Esophagus (tissue), 2 donors: Measurements from ENCODE around the gene OR2V2. TPM values are rescaled to one million over a fixed set of nuclear protein-coding genes. Genes with fewer than 3 reads are reported as not detected.

Source experiments
- H3K27ac ChIP-seq, 2 donors: one replicate each; pipeline ENCODE4 v1.5.1; 2013; ENCODE audit warnings: low read depth in 2 of 2, mild to moderate bottlenecking in 2 of 2, inconsistent platforms in 1 of 2, low read length in 1 of 2, moderate library complexity in 1 of 2
- H3K27me3 ChIP-seq, 2 donors: one replicate each; pipeline ENCODE4 v1.6.1; 2013; ENCODE audit warnings: low read length in 2 of 2, control low read depth in 1 of 2, mild to moderate bottlenecking in 1 of 2; ENCODE audit not compliant: insufficient read depth in 2 of 2, control insufficient read depth in 1 of 2
- H3K36me3 ChIP-seq, 2 donors: one replicate each; pipeline ENCODE4 v1.6.1; 2013; ENCODE audit warnings: low read length in 1 of 2; ENCODE audit not compliant: control insufficient read depth in 2 of 2, insufficient read depth in 2 of 2
- H3K4me1 ChIP-seq, 2 donors: one replicate each; pipeline ENCODE4 v1.6.1; 2013; ENCODE audit warnings: low read length in 1 of 2; ENCODE audit not compliant: control insufficient read depth in 2 of 2, insufficient read depth in 2 of 2
- H3K4me3 ChIP-seq, 2 donors: one replicate each; pipeline ENCODE4 v1.5.1; 2013; ENCODE audit warnings: low read length in 2 of 2, mild to moderate bottlenecking in 2 of 2, low read depth in 1 of 2, moderate library complexity in 1 of 2
- H3K9me3 ChIP-seq, 2 donors: one replicate each; pipeline ENCODE4 v1.6.1; 2013; ENCODE audit warnings: mild to moderate bottlenecking in 2 of 2, low read depth in 1 of 2, low read length in 1 of 2, moderate library complexity in 1 of 2; ENCODE audit not compliant: control insufficient read depth in 2 of 2, insufficient read depth in 1 of 2
- WGBS, 2 donors: extraction: QIAGEN DNeasy Blood & Tissue Kit; methylation state at CpG; one replicate each; pipeline ENCODE4 v1.1.7; 2013; 5-methylcytosine and 5-hydroxymethylcytosine counted together
- polyA plus RNA-seq, 2 donors: library from polyadenylated mRNA; stranded (reverse); fragments of 200-250 nt; gene quantifications; one replicate each; pipeline ENCODE4 v1.2.3, GENCODE V29; 2013
- donor health status: healthy with polysubstance abuse.
- donor health status: Bipolar disorder and iron deficiency.

The OR2V2 gene
- polyA plus RNA-seq, 2 donors: not detected

- peaks cover 0 to 6% of the 10 kb centered on the region in 2 donors for H3K4me1 ChIP-seq
- no peaks in the 10 kb centered on the region for H3K9me3 ChIP-seq
- no peaks in the 10 kb centered on the region for H3K27me3 ChIP-seq
- WGBS, 2 donors: 77 to 81% methylated on average over 21 of the region's 21 CpGs
- no peak overlapping the region for H3K27ac ChIP-seq
- H3K36me3 ChIP-seq: peaks cover 0 to 24% of the 10 kb centered on the region in 2 donors
- H3K4me3 ChIP-seq: no peak overlapping the region
These were observed 47.3 kb downstream of the OR2V2 start for GRCh38 chr5:181194489-181195248.

- no peak overlapping the region for H3K27ac ChIP-seq
- 79 to 85% methylated on average over 45 of the region's 45 CpGs for WGBS, 2 donors
- peaks cover 0 to 4% of the 10 kb centered on the region in 2 donors for H3K4me1 ChIP-seq
- H3K27me3 ChIP-seq: no peaks in the 10 kb centered on the region
- no peak overlapping the region for H3K4me3 ChIP-seq
- H3K9me3 ChIP-seq: no peaks in the 10 kb centered on the region
- peaks cover 0 to 29% of the 10 kb centered on the region in 2 donors for H3K36me3 ChIP-seq
These were observed 47.9 kb downstream of the OR2V2 start for GRCh38 chr5:181195249-181195761.

GRCh38 chr5:181197326-181197951, 50.1 kb downstream of the OR2V2 start:
- Histone ChIP-seq H3K4me3 (no peak overlapping the region), H3K9me3 (no peaks in the 10 kb centered on the region), H3K36me3 (peaks cover 0 to 33% of the 10 kb centered on the region in 2 donors), H3K4me1 (peaks cover 0 to under 1% of the 10 kb centered on the region in 2 donors), H3K27me3 (no peaks in the 10 kb centered on the region), H3K27ac (no peak overlapping the region)
- 74 to 75% methylated on average over 8 of the region's 8 CpGs for WGBS, 2 donors

- peaks cover 0 to 33% of the 10 kb centered on the region in 2 donors for H3K36me3 ChIP-seq
- H3K4me1 ChIP-seq: no peaks in the 10 kb centered on the region
- H3K4me3 ChIP-seq: no peak overlapping the region
- no peaks in the 10 kb centered on the region for H3K27me3 ChIP-seq
- no peaks in the 10 kb centered on the region for H3K9me3 ChIP-seq
- no peak overlapping the region for H3K27ac ChIP-seq
- WGBS, 2 donors: 73 to 82% methylated on average over 12 of the region's 12 CpGs
These were observed 50.8 kb downstream of the OR2V2 start for GRCh38 chr5:181198106-181198685.

GRCh38 chr5:181198905-181199519, 51.6 kb downstream of the OR2V2 start:
- H3K9me3 ChIP-seq: no peaks in the 10 kb centered on the region
- H3K27me3 ChIP-seq: no peaks in the 10 kb centered on the region
- H3K4me1 ChIP-seq: peaks cover 0 to 5% of the 10 kb centered on the region in 2 donors
- H3K4me3 ChIP-seq: no peak overlapping the region
- WGBS, 2 donors: 69% methylated on average over 9 of the region's 9 CpGs
- H3K36me3 ChIP-seq: peaks cover 0 to 33% of the 10 kb centered on the region in 2 donors
- no peak overlapping the region for H3K27ac ChIP-seq

GRCh38 chr5:181199881-181200638, 52.7 kb downstream of the OR2V2 start:
- peaks cover 0 to 29% of the 10 kb centered on the region in 2 donors for H3K36me3 ChIP-seq
- no peak overlapping the region for H3K4me3 ChIP-seq
- H3K9me3 ChIP-seq: no peaks in the 10 kb centered on the region
- H3K27ac ChIP-seq: no peak overlapping the region
- 73 to 85% methylated on average over 12 of the region's 12 CpGs for WGBS, 2 donors
- peaks cover 0 to 8% of the 10 kb centered on the region in 2 donors for H3K4me1 ChIP-seq
- H3K27me3 ChIP-seq: no peaks in the 10 kb centered on the region

- H3K9me3 ChIP-seq: no peaks in the 10 kb centered on the region
- H3K27me3 ChIP-seq: no peaks in the 10 kb centered on the region
- H3K27ac ChIP-seq: no peak overlapping the region
- no peak overlapping the region for H3K4me3 ChIP-seq
- peaks cover 0 to 23% of the 10 kb centered on the region in 2 donors for H3K36me3 ChIP-seq
- H3K4me1 ChIP-seq: peaks cover 0 to 11% of the 10 kb centered on the region in 2 donors
- WGBS, 2 donors: 75 to 83% methylated on average over 4 of the region's 4 CpGs
These were observed 53.4 kb downstream of the OR2V2 start for GRCh38 chr5:181200816-181201215.

- H3K27me3 ChIP-seq: no peaks in the 10 kb centered on the region
- no peaks in the 10 kb centered on the region for H3K9me3 ChIP-seq
- peak overlapping the region; percentile 56 to 76 for H3K27ac ChIP-seq
- WGBS, 2 donors: 62 to 71% methylated on average over 11 of the region's 11 CpGs
- peaks cover 0 to 19% of the 10 kb centered on the region in 2 donors for H3K36me3 ChIP-seq
- H3K4me1 ChIP-seq: peaks cover 0 to 14% of the 10 kb centered on the region in 2 donors
- H3K4me3 ChIP-seq: peak overlapping the region; percentile 61 to 77
These were observed 55.8 kb downstream of the OR2V2 start for GRCh38 chr5:181203093-181203711.
